GM08714 (cell line): ENCODE results near the gene DPH2.

ENCODE experiments used
- H3K4me3 ChIP-seq: fragments of 200-500 bp; sonication (Bioruptor generic); 2 replicates; pipeline ENCODE4 v1.5.1; 2014; ENCODE audit warnings: mild to moderate bottlenecking, low read length, inconsistent platforms
- ZNF274 ChIP-seq: IDR thresholded peaks from 2 replicates; pipeline ENCODE4 v1.6.1; 2012; ENCODE audit warnings: mild to moderate bottlenecking, low read depth, low read length

DPH2 gene

DNA sequence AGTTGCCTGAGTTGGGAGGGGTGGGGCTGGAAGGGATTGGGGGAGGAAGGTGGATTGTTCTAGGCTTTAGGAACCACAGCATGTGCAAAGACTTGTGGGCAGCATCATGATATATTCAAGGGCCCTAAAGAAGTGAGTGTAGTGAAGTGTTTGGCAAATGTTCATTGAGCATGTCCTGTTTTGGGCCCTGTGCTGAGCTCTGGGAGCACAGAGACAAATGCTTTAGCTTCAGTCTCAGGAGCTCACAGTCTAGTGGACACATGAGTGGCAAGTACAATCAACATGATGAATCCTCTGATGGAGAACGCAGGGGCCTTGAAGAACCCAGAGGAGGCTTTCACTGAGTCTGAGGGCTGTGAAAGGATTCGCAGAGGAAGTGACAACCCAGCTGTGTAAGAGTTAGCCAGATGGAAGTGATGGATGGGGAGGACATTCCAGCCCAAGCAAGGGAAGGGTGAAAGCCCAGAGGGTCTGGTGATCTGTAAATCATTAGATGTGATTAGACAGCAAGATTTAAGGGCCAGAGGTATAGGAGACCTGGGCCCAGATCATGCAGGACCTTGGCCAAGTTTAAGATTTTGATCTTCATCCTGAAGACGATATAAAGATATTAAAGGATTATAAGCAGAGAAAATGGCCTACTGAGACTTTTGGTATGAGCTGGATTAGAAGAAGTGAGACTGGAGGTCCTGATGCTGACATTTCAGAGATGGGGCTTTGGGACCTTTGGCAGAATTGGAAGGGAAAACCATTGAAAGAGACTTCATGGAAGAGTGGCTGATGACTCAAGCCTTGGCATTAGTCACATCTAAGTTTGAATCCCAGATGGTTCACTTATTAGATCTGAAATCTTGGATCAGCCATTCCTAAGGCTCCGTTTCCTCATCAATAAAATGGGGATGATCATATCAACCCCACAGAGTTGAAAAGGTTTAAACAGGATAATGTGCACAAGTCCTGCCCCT is 18.5 kb upstream of the DPH2 start:
- no peak overlapping the region for H3K4me3 ChIP-seq
- TF ChIP-seq ZNF274, result no peak

DNA sequence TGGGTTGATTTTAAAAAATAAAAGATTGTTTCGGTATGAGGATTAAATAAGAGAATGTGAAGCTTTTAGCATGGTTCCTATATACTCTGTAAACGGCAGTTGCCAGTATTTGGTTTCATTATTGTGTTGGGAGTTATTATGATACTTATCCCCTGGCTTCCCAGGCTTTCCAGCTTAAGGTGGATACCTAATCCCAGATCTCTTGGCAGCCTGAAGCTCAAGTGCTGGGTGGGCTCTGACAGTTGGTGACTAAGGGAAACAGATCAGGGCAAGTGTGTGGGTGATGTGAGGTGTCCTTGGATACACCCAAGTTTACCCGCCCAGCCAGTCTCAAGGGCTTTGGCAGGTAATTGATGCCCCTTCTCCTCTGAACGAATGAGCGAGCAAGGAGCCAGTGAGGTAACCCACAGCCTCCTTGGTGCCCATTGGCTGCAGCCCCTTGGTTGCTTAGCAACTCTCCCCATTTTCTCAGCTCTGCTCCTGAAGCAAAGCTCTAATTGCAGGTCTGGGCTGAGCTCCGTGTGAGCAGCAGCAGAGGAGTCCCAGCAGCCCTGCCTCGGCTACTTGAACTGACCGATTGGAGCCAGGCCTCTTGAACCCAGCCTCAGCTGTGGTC is 17.0 kb upstream of the DPH2 start:
- H3K4me3 ChIP-seq, result no peak overlapping the region
- TF ChIP-seq ZNF274, result no peak

DNA sequence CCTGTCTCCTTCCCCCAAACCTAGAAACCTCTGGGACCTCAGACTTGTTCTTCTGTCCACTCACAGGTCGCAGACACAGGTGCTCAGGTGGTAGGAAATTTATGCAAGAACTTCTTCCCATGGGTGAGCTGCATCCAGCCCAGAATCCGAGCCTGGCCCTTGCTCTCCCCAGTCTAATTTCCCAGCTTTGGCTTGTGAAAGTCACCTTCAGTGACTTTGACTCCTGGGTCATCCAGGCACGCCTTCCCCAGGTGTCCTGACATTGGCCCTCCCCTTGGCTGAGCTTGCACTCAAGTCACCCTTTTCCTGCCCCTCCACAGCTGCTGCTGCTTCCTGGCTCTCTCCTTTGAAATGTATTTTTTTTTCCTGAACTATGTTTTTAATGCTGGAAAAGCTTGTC is 16.4 kb upstream of the DPH2 start:
- no peak for TF ChIP-seq ZNF274
- no peak overlapping the region for H3K4me3 ChIP-seq

DNA sequence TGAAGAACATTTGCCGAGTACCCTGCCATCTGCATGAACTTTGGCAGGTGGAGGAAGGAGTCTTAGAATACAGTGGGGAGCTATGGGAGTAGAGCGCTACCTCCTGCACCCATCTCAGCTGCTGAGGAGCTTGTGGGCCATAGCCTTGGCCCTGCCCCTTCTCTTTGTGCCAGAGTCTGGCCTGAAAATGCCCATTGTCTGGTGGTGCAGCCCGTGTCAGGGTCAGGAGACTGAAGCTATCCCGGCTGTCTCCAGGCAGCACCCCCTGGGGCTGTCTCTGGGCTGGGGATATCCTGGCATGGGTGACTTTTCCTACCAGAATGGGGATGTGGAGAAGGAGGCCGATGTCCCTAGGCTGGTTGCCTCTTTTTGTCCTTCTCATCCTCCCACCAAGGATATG is 15.8 kb upstream of the DPH2 start:
- no peak for TF ChIP-seq ZNF274
- no peak overlapping the region for H3K4me3 ChIP-seq

DNA sequence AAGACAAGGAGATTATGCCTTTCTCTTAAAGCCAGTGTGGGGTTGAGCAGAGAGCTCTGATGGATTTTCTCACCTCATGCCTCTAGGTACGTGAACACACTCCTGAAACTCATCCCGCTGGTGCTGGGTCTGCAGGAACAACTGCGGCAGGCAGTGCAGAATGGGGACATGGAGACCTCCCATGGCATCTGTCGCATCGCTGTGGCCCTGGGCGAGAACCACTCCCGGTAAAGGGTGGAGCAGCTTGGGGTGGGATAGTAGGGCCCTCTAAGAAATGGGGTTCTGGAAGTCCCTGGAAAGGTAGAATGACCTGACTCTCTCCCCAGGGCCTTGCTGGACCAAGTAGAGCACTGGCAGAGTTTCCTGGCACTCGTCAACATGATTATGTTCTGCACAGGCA is 13.6 kb upstream of the DPH2 start:
- TF ChIP-seq ZNF274, result no peak
- H3K4me3 ChIP-seq, result no peak overlapping the region

DNA sequence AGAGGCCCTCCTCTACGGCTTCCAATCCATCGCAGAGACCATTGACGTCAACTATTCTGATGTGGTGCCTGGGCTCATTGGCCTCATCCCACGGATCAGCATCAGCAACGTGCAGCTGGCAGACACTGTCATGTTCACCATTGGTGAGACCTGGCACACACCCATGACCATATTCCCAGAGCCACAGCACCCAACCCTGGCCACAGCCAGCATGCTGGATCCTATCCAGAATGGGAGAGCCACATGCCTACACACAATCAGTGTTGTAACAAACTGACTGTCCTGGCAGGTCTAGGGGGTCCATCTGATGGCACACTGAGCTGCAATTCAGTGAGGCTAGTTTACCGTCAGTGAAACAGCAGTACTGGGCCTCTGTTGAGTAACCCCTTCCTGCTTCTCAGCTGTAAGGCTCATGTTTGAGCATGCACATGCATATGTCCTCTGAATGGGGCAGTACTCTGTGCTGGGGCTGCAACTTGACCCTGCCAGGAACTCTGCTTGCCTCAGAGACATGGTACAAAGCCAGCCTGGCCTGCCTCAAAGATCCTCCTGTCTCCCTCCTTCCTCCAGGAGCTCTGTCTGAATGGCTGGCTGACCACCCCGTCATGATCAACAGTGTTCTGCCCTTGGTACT is 12.3 kb upstream of the DPH2 start:
- no peak for TF ChIP-seq ZNF274
- no peak overlapping the region for H3K4me3 ChIP-seq

DNA sequence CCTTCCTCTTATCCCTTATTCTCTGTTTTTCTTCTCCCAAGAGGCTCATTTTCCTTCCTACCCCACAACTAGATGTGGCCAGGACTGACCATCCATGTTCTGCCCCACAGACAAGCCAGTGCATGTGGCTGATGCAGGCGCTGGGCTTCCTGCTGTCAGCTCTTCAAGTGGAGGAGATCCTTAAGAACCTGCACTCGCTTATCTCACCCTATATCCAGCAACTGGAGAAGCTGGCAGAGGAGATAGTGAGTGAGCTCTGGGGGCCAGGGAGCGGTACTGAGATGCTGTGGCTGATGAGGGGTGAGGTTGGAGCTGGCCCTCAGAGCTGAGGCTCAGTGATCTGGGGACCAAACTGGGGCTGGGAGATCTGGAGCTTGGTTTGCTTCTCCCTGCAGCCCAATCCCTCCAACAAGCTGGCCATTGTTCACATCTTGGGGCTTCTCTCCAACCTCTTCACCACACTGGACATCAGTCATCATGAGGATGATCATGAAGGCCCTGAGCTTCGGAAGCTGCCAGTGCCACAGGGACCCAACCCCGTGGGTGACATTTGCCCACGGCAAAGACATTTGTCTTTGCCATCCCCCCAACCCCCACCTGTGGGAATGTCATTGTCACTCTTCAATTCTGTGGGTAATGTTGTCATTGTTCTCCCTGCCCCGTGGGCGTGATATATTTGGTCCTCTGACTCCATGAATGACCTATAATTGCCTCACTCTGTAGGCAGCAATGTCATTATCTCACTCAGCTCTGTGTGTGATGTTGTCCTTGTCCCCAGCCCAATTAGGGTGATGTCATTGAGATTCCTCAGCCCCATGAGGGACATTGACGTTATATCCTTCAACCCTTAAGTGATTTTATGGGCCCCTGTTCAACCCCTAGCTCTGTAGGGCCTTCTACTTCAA is 11.2 kb upstream of the DPH2 start:
- H3K4me3 ChIP-seq, result no peak overlapping the region
- no peak for TF ChIP-seq ZNF274

DNA sequence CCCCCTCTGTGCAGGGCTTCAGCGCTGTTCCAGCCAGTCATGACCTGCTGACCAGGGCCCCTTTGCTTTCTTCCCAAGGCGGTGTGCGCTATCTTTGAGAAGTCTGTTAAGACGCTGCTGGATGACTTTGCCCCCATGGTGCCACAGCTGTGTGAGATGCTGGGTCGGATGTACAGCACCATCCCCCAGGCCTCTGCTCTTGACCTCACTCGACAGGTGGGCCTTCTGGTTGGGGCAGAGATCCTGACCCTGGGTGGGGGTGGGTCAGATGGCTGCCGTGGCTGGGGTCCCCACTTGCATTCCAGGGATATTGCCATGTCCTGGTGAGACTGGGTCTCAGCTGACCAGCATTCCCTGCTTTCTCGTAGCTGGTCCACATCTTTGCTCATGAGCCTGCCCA is 9.0 kb upstream of the DPH2 start:
- H3K4me3 ChIP-seq, result no peak overlapping the region
- TF ChIP-seq ZNF274, result no peak

DNA sequence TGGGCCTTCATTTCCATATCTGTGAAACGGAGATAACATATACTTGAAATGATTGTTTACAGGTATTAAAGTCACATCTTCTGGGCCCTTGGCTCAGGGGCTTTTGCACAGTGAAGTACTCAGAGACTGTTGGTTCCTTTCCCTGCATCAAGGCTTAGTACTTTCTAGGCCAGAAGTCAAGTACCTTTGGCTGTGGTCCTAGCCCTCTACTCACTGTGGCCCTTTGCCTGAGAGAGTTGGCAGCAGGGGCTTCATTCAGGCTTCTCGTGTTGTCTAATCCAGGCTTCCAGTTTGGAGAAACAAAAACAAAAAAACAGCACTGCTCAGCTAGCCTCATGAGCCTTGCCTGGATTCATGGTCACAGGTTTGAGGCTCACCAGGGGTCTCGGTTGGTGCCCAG is 8.1 kb upstream of the DPH2 start:
- TF ChIP-seq ZNF274, result no peak
- no peak overlapping the region for H3K4me3 ChIP-seq

DNA sequence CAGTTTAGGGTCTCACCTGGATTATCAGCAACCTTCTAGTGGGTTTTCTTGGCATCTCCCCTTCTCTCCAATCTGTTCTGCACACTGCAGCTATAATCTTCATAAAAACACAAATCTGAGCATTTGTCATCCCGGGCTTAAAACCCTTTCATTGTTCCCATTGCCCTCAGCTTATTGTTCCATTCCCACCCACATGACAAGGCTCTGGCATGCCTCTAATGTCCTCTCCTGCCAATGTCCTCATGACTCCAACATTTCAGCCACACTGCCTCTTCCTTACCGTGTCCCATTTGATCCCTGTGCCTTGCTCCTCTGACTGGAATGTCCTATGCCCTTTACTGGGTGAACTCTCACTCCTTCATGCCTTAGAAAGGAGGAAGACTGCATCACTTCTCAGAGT is 7.5 kb upstream of the DPH2 start:
- TF ChIP-seq ZNF274, result no peak

DNA sequence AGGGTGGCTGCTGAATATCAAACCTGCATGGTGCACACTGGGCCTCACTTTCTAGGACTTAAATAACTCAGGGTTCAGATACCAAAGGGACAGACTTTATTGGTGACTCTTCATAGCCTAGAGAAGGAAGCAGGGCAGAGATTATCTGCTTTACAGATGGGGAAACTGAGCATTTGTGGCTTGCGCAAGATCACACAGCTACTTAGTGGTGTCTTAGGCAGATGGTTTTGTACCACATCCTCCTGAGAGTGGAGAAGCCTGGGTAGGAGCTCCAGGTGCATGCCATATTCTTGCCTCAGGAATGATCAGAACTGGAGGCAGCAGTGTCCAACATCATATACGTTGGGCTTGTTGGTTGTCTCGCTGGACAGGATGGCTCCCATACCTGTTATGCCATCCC is 6.8 kb upstream of the DPH2 start:
- TF ChIP-seq ZNF274, result no peak
- no peak overlapping the region for H3K4me3 ChIP-seq

More for the DNA sequence above, 7.5 kb upstream of the DPH2 start:
- H3K4me3 ChIP-seq, result no peak overlapping the region

DNA sequence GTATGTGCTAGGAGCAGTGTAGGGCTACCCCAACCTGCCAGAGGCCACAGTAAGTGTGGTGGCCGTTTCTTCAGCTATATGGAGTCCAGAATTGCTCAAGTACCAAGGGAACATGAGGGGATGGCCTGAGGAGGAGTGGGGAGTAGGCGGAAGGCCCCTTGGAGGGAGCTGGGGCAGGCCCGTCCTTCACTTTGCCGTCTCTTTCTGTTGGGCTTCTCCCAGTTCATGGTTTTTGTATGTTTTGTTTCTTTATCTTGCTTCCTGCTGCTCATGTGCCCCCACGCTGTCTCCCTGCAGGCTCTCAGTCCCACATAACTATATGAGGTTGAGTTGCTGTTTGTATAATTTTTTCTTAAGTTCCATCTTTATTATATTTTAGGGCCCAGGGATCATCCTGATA is 5.9 kb upstream of the DPH2 start:
- no peak for TF ChIP-seq ZNF274

DNA sequence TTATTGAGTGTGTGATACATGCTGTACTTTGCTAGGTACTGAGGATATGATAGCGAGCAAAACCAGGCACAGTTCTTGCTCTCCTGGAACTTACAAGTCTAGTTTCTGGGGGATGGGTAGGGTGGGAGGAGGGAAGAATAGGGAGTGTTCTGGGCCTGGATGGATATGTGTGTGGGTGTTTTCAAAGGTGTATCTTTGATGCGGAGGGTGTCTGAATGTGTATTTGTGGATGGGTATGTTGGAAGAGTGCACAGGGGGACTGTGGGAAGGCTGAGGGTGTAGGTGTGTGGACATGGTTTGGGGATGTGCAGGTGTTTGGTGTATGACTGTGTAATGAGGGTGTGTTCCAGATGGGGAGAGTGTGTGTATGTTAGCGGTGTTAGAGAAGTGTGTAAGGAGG is 4.5 kb upstream of the DPH2 start:
- no peak for TF ChIP-seq ZNF274
- no peak overlapping the region for H3K4me3 ChIP-seq

More for the DNA sequence above, 5.9 kb upstream of the DPH2 start:
- no peak overlapping the region for H3K4me3 ChIP-seq
